Esophagus squamous epithelium (tissue), 4 donors: Measurements from ENCODE around the gene ARID3A.
"Not testable (repeated sequence)": the region's sequence is repeated elsewhere in the genome, so short reads cannot be mapped to it uniquely, and the experiment has no call there.

Experiments
- POLR2A ChIP-seq, 4 donors: fragments of 450-650 bp; IDR thresholded peaks; one replicate each; pipeline ENCODE4 v1.6.1; 2017; ENCODE audit warnings: antibody characterized with exemption in 4 of 4, mild to moderate bottlenecking in 4 of 4, moderate library complexity in 3 of 4
- TF ChIP-seq, protein P1 (sequence below), 6 experiments: fragments of 450-650 bp in 4 of 6; fragments of 200-600 bp in 2 of 6; sonication (generic) in 2 of 6; IDR thresholded peaks; one replicate each; pipeline ENCODE4 v1.5.1; 2016 to 2019; ENCODE audit warnings: antibody characterized with exemption in 6 of 6, mild to moderate bottlenecking in 4 of 6, moderate library complexity in 4 of 6

DNA sequence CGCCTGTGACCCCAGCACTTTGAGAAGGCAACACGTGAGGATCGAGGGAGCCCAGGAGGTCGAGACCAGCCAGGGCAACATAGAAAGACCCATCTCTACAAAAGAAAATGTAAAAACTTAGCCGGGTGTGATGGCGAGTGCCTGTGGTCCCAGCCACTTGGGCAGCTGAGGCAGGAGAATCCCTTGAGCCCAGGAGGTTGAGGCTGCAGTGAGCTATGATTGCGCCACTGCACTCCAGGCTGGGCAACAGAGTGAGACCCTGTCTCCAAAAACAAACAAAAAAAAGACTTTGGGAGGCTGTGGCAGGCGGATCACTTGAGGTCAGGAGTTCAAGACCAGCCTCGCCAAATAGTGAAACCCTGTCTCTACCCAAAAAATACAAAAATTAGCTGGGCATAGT is 31.7 kb downstream of the ARID3A start:
- TF ChIP-seq, protein P1, sequence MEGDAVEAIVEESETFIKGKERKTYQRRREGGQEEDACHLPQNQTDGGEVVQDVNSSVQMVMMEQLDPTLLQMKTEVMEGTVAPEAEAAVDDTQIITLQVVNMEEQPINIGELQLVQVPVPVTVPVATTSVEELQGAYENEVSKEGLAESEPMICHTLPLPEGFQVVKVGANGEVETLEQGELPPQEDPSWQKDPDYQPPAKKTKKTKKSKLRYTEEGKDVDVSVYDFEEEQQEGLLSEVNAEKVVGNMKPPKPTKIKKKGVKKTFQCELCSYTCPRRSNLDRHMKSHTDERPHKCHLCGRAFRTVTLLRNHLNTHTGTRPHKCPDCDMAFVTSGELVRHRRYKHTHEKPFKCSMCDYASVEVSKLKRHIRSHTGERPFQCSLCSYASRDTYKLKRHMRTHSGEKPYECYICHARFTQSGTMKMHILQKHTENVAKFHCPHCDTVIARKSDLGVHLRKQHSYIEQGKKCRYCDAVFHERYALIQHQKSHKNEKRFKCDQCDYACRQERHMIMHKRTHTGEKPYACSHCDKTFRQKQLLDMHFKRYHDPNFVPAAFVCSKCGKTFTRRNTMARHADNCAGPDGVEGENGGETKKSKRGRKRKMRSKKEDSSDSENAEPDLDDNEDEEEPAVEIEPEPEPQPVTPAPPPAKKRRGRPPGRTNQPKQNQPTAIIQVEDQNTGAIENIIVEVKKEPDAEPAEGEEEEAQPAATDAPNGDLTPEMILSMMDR (IDR thresholded peaks at IDR 0.05) = not testable (repeated sequence)
- TF ChIP-seq POLR2A (IDR thresholded peaks at IDR 0.05) = not testable (repeated sequence)
